GM12873 (cell line): ENCODE results near the gene METTL27.

ENCODE experiments used
- CTCF ChIP-seq: IDR thresholded peaks from 2 replicates; pipeline ENCODE4 v1.5.1; 2012; ENCODE audit warnings: low read depth, mild to moderate bottlenecking, moderate library complexity, low read length, control low read depth; ENCODE audit not compliant: insufficient read depth; ENCODE audit errors: missing control alignments

METTL27 gene

DNA sequence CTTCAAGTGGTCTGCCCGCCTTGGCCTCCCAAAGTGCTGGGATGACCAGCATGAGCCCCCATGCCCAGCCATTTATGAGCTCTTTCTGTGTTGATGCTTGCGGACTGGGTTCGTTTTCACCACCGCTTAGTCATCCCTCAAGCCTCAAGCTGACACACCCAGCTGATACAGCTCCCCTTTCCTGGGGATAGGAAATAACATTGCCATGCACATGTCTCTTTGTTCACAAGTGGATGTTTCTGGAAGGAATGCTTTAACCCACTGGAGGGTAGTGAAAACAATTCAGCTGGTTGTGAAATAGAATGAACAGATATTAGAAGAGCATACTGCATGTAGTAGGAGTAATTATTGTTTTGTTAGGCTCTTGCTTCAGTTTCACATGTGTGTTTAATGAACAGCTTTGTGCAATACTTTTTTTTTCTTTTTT lies 8.5 kb upstream of the METTL27 start:
- TF ChIP-seq CTCF, result no peak

GRCh38 chr7:73847941-73848723 lies 5.8 kb upstream of the METTL27 start:
- TF ChIP-seq CTCF, result no peak

- TF ChIP-seq CTCF, result no peak
Measured at GRCh38 chr7:73844848-73845460, 2.6 kb upstream of the METTL27 start.

DNA sequence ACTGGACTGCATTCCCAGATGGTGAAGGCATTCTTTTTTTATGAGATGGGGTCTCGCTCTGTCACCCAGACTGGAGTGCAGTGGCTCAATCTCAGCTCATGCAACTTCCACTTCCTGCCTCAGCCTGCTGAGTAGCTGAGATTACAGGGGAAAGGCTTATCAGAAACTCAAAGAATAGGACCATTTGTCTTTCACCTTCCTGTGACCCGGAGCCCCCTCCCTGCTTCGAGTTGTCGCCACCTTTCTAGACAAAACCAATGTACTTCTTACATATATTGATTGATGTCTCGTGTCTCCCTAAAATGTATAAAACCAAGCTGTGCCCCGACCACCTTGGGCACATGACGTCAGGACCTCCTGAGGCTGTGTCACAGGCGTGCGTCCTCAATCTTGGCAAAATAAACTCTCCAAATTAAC lies 1.8 kb upstream of the METTL27 start:
- TF ChIP-seq CTCF, result no peak

DNA sequence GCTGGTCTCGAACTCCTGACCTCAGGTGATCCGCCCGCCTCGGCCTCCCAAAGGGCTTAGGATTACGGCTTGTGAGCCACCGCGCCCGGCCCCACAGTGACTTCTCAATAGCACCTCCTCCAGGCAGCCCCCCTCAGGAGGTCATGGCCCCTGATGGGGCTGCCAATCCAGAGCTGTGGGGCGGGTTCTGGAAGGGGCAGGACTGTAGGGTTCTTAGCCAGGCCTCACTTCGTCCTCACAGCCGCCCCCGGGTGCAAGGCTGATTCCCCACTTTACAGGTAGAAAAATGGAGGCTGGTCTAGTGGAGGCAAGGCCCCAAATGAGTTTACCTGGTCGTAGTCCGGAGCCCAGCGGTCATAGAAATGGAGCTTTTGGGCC lies 638 bp downstream of the METTL27 start:
- no peak for TF ChIP-seq CTCF

GRCh38 chr7:73840715-73841379 lies 1.5 kb downstream of the METTL27 start:
- TF ChIP-seq CTCF, result no peak

GRCh38 chr7:73839743-73840714 lies 2.3 kb downstream of the METTL27 start:
- TF ChIP-seq CTCF, result peak; percentile 52
